Measurements from ENCODE around the gene RSBN1.

Gene RSBN1

GRCh38 chr1:113805256-113805531 lies 7.1 kb downstream of the RSBN1 start:
- no peak for DNase-seq
- TF ChIP-seq POLR2A (IDR thresholded peaks at IDR 0.05; ENCODE audit: low read length) (no peak), GATA1 (IDR thresholded peaks at IDR 0.05; ENCODE audit: low read depth, low read length) (no peak)

DNA sequence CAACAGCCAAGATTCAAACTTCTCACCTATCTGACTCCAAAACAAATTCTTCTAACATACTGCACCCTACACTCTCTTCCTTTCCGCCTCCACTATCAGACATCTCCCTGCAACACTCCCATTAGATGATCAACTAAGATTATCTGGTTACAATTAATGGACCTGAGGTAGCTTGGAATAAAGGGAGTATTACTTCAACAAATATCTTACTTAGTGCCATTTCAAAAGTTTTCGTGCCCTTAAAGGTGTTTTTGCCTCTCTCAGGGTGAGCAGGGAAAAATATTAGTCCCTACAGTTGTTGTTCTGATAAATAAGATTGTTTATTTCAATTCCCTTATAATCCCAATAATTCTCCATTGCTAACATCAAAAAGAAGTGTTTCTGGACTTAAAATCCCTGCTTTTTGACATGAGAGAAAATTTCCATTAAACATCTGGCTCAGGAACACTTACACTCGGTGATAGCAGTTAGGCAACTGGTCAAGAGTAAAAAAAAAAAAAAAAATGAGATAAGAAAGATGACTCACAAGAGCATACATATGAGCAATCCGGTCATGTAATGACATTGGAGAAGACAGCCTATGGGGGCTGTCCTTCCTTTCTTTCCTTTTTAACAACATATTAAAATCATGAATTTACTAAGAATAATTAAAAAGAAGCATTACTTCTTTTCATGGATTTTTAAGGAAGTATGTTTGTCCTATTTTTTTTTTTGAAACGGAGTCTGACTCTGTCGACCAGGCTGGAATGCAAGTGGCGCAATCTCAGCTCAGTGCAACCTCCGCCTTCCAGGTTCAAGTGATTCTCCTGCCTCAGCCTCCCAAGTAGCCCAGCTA lies 7.6 kb downstream of the RSBN1 start:
- TF ChIP-seq POLR2A (IDR thresholded peaks at IDR 0.05; ENCODE audit: low read length): no peak
- TF ChIP-seq GATA1 (IDR thresholded peaks at IDR 0.05; ENCODE audit: low read depth, low read length): no peak
- DNase-seq: peak; percentile 84 to 85

DNA sequence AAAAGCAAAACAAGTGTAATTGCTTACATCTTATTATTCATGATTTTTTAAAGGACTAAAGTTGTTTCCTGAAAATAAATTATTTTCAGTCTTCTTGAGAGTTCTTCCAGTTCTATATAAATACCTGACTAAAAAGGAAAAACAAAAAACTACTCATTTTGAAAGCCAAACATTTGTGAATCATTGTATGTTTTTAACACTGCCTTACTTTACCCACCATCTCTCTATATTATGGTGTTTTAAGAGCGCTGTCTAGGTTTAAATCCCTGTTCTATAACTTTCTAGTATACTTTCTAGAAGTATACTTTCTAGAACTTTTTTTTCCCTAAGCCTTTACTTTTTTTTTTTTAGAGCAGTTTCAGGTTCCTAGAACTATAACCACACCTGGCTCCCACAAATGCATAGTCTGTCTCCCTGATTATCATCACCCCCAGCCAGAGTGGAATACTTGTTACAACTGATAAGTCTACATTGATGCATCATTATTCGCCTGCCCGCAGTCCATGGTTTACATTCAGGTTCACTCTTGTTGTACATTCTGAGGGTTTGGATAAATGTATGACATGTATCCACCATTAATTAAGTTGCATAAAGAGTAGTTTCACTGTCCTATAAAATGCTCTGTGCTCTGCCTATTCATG lies 9.8 kb downstream of the RSBN1 start:
- TF ChIP-seq POLR2A (IDR thresholded peaks at IDR 0.05; ENCODE audit: low read length) (no peak), GATA1 (IDR thresholded peaks at IDR 0.05; ENCODE audit: low read depth, low read length) (no peak)
- DNase-seq: peak in 1 of 2 experiments; percentile 8

DNA sequence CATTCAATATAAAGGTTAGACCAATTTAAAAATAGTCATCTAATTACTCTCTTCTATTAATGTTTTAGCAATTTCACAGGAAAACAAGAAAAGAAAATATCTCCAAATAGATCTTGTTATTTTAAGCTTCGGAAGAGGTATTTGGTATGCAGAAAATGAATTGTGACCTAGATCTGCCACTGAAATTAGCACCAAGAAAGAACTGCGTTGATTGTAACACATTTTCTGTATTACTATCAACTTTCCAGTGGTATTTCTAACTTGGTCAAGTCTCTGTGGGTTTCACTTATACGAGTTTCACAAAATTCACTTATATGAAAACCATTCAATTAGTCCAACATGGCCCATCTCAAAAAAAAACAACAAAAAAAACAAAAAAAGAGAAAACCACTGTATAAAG lies 11.8 kb downstream of the RSBN1 start:
- no peak for DNase-seq
- TF ChIP-seq POLR2A (IDR thresholded peaks at IDR 0.05; ENCODE audit: low read length) (no peak), GATA1 (IDR thresholded peaks at IDR 0.05; ENCODE audit: low read depth, low read length) (no peak)

DNA sequence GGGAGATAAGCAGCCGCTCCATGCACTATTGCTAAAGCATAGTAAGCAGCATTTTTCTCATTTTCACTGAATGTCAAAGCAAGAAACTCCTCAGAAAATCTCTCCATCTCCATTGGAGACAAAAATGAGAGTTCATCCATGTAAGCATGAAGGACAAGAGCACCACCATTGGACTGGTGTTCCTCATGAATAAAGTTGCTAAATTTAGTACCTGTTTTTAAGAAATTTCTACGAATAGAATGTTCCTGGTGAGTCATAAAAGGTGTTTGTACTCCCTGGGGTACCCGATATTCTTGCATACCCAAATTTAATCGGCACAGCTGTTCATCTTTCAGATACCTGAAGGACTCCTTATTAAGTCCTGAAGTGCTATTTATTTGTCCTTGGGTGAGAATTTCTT lies 14.8 kb downstream of the RSBN1 start:
- TF ChIP-seq POLR2A (IDR thresholded peaks at IDR 0.05; ENCODE audit: low read length): no peak
- no peak for TF ChIP-seq GATA1 (IDR thresholded peaks at IDR 0.05; ENCODE audit: low read depth, low read length)

GRCh38 chr1:113793878-113794834 lies 18.1 kb downstream of the RSBN1 start:
- DNase-seq: no peak
- TF ChIP-seq POLR2A (IDR thresholded peaks at IDR 0.05; ENCODE audit: low read length) (no peak), GATA1 (IDR thresholded peaks at IDR 0.05; ENCODE audit: low read depth, low read length) (no peak)

More for the DNA sequence above, 14.8 kb downstream of the RSBN1 start:
- DNase-seq: no peak

DNA sequence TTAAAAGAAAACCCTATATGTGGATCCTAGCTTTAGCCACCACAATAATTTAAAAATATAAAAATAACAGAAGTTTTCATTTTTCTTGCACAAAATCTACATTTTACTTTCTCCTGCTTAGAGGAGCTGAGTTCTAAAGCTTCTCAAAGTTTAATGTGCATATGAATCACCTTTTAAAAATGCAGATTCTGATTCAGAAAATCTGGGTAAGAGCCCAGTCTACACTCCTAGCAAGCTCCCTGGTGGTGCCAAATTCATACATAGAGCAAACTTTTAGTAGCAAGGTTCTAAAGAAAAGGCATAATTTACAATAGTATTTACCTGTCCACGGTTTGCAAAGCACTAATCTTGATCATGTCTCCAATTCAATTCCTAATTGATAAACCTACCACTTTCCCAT lies 19.3 kb downstream of the RSBN1 start:
- no peak for DNase-seq
- TF ChIP-seq POLR2A (IDR thresholded peaks at IDR 0.05; ENCODE audit: low read length): no peak
- TF ChIP-seq GATA1 (IDR thresholded peaks at IDR 0.05; ENCODE audit: low read depth, low read length): no peak

GRCh38 chr1:113792471-113792870 lies 19.8 kb downstream of the RSBN1 start:
- DNase-seq: no peak
- TF ChIP-seq POLR2A (IDR thresholded peaks at IDR 0.05; ENCODE audit: low read length) (no peak), GATA1 (IDR thresholded peaks at IDR 0.05; ENCODE audit: low read depth, low read length) (no peak)

GRCh38 chr1:113788802-113789201 lies 23.5 kb downstream of the RSBN1 start:
- no peak for DNase-seq
- no peak for TF ChIP-seq GATA1 (IDR thresholded peaks at IDR 0.05; ENCODE audit: low read depth, low read length)
- TF ChIP-seq POLR2A (IDR thresholded peaks at IDR 0.05; ENCODE audit: low read length): no peak

DNA sequence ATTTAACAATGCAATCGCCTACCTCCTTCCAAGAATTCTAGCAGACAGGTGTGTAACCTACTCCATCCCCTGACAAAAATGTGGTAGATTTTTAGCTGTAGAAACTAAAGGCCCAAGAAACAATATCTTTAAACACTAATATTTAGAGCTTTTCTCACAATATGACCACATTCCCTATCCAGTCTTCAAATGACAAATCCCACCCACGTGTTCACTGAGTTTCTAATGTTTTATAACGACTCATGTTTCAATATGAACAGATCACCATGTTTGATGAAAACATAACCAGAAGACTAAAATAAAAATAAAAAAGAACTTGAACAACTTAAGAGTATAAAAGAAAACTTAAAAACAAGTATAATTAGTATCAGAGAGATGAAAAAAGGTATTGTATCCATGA lies 24.6 kb downstream of the RSBN1 start:
- DNase-seq: no peak
- TF ChIP-seq GATA1 (IDR thresholded peaks at IDR 0.05; ENCODE audit: low read depth, low read length) (no peak), POLR2A (IDR thresholded peaks at IDR 0.05; ENCODE audit: low read length) (no peak)

DNA sequence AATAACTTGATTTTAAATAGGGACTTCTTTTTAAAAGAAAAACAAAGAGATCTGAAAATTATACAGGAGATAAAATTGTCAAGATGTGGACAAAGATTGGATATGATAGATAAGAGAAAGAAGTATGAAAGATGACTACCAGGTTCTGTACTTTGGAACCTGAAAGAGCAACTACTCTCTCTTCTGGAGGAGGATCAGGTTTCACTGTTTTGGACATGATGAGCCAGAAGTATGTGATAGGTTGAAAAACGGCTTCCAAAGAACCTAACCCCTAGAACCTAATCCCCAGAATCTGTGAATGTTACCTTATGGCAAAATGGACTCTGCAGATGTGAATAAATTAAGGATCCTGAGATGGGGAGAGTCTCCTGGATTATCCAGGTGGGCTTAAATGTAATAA lies 26.2 kb downstream of the RSBN1 start:
- DNase-seq: no peak
- TF ChIP-seq POLR2A (IDR thresholded peaks at IDR 0.05; ENCODE audit: low read length): no peak
- TF ChIP-seq GATA1 (IDR thresholded peaks at IDR 0.05; ENCODE audit: low read depth, low read length): no peak

- peak; percentile 34 to 42 for DNase-seq
- no peak for TF ChIP-seq GATA1 (IDR thresholded peaks at IDR 0.05; ENCODE audit: low read depth, low read length)
These were observed 28.0 kb downstream of the RSBN1 start for GRCh38 chr1:113784104-113784779.

GRCh38 chr1:113783254-113784103 lies 28.8 kb downstream of the RSBN1 start:
- DNase-seq: peak; percentile 72 to 73
- no peak for TF ChIP-seq GATA1 (IDR thresholded peaks at IDR 0.05; ENCODE audit: low read depth, low read length)
- no peak for TF ChIP-seq POLR2A (IDR thresholded peaks at IDR 0.05; ENCODE audit: low read length)
